NOMO-1 treated with dmso at 0.1 percent for 144 hours (cell line): ENCODE results near the gene NR4A1.
A peak's percentile ranks its signal among the peaks of the same experiment; 100 is the strongest.

ENCODE experiments used
- DNase-seq: peaks from one replicate; lab custom pipeline; 2025; ENCODE audit not compliant: unreplicated experiment; lab: John Stamatoyannopoulos, UW

Gene NR4A1

GRCh38 chr12:52018433-52019112 is 32.7 kb upstream of the NR4A1 start:
- no peak for DNase-seq

- no peak for DNase-seq
These were observed 32.0 kb upstream of the NR4A1 start for GRCh38 chr12:52019113-52019770.

- DNase-seq: peak; percentile 60
These were observed 30.5 kb upstream of the NR4A1 start for GRCh38 chr12:52020539-52021336.

- DNase-seq: no peak
These were observed 28.4 kb upstream of the NR4A1 start for GRCh38 chr12:52022841-52023181.

DNA sequence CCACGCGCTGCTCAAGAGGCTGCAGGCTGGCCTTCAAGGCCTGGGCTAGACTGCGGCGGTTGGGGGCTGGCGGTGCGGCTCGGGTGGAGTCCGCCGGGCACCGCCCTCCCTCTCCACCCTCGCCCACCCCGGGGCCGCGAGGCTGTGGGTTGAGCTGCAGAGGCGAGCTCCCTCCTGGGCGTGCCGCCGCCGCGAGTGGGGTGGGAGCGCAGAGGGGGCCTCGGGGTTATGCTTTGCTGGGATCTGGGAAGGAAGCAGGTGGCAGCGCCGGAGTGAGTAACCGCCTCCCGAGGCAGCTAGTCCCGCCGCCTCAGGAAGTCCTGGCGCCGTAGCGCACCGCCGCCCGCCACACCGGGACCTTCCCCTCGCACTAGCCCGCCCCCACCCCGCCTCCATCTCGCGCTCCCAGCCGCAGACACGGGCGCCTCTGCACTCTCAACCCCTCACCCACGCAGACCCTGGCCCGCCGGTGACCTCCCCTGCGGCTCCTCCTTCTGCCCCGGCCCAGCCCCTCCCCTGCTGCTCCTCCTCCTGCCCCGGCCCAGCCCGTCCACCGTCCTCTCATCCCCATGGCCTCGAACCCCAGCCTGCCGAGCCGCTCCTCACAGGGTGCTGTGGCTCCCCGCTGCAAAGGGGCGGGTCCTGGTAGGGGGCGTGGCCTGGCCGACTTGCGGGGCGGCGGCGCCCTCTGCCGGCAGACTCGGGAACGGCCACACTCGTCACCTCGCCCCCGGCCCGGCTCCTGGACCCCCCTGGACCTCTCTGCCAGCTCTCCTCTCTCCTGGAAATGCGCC is 27.9 kb upstream of the NR4A1 start:
- peak; percentile 78 for DNase-seq

- peak; percentile 46 for DNase-seq
These were observed 27.1 kb upstream of the NR4A1 start for GRCh38 chr12:52023976-52024688.

- peak; percentile 80 for DNase-seq
These were observed 26.4 kb upstream of the NR4A1 start for GRCh38 chr12:52024845-52025230.

DNA sequence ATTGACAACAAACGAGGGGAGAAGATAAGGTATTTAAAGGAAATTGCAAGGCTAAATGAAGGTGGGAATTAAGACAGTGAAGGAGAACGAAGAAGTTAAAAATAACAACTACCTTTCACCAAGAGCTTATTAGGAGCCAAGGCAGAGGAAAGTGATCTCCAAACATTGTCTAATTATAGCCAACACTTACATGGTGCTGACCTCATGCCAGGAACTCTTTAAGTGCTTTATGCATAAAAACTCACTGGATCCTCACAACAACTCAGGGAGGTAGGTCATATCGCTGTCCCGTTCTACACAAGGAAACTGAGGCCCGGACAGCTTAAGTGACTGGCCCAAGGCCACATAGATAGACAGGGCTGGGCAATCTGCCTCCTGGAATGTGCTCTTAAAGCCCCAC is 25.0 kb upstream of the NR4A1 start:
- DNase-seq: no peak

GRCh38 chr12:52027085-52027843 is 24.0 kb upstream of the NR4A1 start:
- DNase-seq: no peak

GRCh38 chr12:52029685-52030084 is 21.6 kb upstream of the NR4A1 start:
- no peak for DNase-seq

DNA sequence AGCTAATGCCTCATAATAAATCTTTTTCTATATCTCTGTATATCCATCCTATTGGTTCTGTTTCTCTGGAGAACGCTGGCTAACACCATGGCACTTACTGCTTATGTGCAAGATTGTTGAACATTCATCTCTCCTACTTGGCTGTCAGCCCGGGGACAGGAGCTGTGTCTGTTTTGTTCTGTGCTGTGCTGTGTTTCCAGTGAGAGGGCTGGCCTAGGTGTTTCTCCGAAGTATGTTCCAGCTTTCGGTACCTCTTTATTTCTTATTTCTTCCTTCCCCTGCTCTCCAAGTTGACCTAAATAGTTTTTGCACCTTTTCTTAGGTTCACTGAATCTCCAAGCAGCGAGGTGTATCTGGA is 18.8 kb upstream of the NR4A1 start:
- no peak for DNase-seq

DNA sequence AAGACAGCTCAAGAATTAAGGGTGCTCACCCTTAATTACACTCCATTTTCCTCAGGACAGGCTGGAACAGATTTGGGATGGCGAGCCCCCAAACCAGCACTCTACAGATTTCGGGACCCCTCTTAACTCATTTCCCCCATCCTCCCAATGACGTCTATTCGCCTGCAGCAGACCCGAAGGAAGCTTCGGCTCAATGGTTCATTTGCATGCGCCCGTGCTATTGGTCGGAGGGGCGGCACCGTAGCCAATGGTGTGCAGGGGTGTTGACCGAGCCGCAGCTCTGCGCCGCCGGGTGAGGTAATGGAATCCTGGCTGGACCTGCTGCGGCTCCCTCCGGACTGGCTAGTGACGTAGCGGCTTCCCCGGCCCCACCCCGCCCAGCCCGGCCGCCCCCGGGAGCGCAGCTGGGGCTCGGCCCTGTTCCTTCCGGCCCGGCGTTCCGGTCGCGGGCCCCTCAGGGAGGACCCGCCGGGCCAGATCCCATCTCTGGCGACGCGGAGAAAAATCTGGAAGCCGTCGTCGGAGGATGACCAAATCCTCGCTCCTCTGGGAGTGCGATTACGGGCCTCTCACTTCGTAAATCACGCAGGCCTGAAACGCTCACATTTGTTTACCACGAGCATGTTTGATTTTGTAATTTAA is 18.3 kb upstream of the NR4A1 start:
- peak; percentile 96 for DNase-seq

GRCh38 chr12:52033446-52034140 is 17.6 kb upstream of the NR4A1 start:
- DNase-seq: no peak

DNA sequence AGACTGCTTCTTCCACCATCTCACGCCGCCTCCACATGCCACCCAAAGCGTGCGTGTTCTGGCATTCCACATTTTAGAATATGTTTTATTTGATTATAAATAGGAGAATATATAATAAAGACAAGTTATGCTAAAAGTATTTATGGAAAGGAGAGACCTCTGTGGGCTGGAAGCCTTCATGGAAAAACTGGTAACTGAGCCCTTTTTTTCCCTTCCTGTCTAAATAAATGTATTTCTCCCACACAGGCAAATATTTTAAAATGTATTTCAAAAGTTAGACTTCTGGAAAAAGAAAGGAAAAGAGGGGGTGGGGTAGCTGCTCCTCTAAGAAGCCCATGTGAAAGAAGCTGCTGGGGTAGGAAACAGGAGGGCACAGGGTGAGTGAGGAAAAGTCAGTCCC is 16.1 kb upstream of the NR4A1 start:
- DNase-seq: no peak

DNA sequence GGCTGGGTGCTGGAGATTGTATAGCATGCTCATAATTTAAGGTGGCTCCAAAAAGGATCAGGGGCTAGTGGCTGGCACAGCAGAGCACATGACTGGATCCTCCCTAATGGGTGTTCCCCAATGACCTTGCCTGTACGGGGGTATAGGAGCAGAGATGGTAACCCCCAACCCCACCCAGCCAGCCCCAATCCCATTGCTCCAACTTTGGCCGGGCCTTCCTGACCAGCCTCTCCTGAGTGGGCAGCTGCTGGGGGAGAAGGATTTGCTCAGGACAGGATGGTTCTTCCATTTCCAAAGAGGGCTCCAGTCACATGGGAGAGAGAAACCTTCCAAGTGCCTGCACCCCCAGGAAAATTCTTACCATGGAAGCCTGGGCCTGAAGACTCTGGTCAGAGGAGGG is 15.3 kb upstream of the NR4A1 start:
- no peak for DNase-seq

- peak; percentile 33 for DNase-seq
These were observed 14.6 kb upstream of the NR4A1 start for GRCh38 chr12:52036587-52037171.

- no peak for DNase-seq
These were observed 13.9 kb upstream of the NR4A1 start for GRCh38 chr12:52037248-52037861.

- DNase-seq: no peak
These were observed 12.8 kb upstream of the NR4A1 start for GRCh38 chr12:52038447-52038846.
